CD4-positive, alpha-beta T cell treated with Interferon alpha-2 for 1 hour (primary cell): ENCODE results near the gene TMC5.
A peak's percentile ranks its signal among the peaks of the same experiment; 100 is the strongest.
"Not testable (repeated sequence)": the region's sequence is repeated elsewhere in the genome, so short reads cannot be mapped to it uniquely, and the experiment has no call there.

Experiments used
- DNase-seq, 2 donors: peaks; one replicate each; pipeline ENCODE4 v3.0.0-alpha.2; 2020 to 2022

The TMC5 gene

GRCh38 chr16:19417640-19418039 is at the start of gene TMC5:
Gene TMC5 (plus strand): TSS chr16:19417883. CDS start chr16:19440039, 22,156 bp downstream.
- DNase-seq: no peak

GRCh38 chr16:19372541-19372940 is 45.1 kb upstream of the TMC5 start:
- not testable (repeated sequence) for DNase-seq

GRCh38 chr16:19374402-19374801 is 43.3 kb upstream of the TMC5 start:
- DNase-seq: no peak

GRCh38 chr16:19375561-19376158 is 42.0 kb upstream of the TMC5 start:
- DNase-seq: peak; percentile 23 to 40

DNA sequence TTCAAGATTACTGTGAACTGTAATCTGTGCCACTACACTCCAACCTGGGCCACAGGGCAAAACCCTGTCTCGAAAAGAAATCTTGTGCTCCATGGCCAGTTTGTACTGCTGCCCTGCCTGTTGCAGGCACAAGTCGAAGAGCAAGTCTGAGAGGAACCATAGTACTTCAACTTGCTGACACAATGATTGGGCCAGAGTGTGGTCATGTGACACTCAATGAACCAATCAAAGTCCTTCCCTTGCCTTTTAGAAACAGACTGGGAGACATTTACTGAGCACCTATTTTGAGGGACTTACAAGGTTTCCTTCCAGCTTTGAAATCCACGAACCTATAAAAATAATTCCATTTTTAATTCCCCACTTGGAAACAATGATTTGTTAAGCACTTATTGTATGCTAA is 39.8 kb upstream of the TMC5 start:
- DNase-seq: no peak

DNA sequence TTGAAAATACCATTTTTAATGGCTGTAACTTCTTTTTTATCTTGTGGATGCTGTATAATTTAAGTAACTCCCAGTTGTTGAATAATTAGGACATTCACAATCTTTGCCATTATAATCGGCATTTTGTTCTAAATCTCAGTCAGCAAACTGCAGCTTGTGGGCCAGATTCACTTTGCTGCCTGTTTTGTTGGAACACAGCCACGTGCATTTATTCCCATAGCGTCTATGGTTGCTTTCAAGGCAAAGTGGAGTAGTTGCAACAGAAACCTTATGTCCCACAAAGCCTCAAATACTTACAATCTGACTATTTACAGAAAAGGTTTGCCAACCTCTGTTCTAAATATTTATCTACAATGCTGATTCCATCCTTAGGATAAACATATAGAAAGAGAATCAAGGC is 39.2 kb upstream of the TMC5 start:
- no peak for DNase-seq

- no peak for DNase-seq
These were observed 37.8 kb upstream of the TMC5 start for GRCh38 chr16:19379838-19380237.

DNA sequence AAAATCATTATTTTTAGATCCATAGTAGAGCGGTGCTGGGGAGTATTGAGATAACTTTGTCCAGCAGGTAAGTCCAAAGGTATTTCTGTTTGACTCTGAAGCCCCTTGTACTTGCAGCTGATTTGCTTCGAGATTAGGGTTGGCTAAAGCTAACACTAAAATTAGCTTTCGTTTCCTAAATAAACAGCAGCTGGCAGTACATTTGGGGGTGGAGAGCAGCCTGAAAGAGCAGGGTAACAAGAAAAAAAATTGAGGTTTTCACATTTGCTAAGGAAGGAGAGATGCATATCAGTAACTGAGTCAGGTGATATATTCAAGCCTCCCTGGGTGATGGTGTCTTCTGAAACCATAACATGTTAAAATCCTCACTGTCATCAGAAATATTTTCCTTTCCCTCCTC is 37.4 kb upstream of the TMC5 start:
- peak in 1 of 2 donors; percentile 39 for DNase-seq

GRCh38 chr16:19382084-19382801 is 35.4 kb upstream of the TMC5 start:
- no peak for DNase-seq

- no peak for DNase-seq
These were observed 34.5 kb upstream of the TMC5 start for GRCh38 chr16:19382887-19383816.

DNA sequence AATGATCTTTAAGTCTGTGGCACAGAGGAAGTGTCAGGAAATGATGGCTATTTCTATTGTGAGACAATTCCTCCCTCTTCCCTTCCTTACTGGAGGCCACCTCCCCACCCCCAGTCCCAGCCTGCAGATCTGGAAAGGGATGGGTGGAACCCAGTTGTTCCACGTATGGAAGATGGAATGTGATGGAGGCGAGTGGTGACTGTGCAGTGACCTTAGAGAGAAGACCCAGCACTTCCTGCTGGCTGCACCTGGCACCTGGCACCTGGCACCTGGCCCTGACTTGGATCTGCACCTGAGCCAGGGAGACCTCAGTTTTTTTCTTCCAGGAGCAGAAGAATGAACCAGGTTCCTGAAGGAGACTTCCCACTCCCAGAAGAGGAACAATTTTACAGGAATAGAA is 33.0 kb upstream of the TMC5 start:
- no peak for DNase-seq

DNA sequence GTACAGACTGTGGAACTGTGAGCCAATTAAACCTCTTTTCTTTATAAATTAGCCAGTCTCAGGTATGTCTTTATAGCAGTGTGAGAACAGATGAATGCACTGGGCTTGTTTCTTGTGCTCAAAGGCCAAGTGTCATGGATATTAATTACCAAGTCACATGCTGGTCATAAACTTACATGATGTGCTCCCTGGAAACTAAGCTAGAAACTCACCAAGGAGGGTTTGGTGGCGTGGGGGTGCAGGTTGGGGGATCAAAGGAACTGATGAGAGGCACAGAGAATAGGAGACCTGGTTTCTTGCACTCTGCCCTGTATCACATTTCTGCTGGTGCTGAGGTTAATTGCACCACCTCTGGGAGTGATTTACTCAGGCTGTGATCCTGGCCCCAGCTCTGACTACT is 31.2 kb upstream of the TMC5 start:
- no peak for DNase-seq

GRCh38 chr16:19389246-19389645 is 28.4 kb upstream of the TMC5 start:
- peak; percentile 15 to 45 for DNase-seq

DNA sequence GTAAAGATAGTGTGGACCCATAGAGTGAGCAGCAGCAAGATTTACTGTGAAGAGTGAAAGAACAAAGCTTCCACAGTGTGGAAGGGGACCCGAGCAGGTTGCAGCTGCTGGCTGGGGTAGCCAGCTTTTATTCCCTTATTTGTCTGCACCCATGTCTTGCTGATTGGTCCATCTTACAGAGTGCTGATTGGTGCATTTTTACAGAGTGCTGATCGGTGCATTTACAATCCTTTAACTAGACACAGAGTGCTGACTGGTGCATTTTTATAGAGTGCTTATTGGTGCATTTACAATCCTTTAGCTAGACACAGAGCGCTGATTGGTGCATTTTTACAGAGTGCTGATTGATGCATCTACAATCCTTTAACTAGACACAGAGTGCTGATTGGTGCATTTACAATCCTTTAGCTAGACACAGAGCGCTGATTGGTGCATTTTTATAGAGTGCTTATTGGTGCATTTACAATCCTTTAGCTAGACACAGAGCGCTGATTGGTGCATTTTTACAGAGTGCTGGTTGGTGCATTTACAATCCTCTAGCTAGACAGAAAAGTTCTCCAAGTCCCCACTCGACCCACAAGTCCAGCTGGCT is 26.4 kb upstream of the TMC5 start:
- DNase-seq: not testable (repeated sequence)

GRCh38 chr16:19392352-19392751 is 25.3 kb upstream of the TMC5 start:
- DNase-seq: no peak

DNA sequence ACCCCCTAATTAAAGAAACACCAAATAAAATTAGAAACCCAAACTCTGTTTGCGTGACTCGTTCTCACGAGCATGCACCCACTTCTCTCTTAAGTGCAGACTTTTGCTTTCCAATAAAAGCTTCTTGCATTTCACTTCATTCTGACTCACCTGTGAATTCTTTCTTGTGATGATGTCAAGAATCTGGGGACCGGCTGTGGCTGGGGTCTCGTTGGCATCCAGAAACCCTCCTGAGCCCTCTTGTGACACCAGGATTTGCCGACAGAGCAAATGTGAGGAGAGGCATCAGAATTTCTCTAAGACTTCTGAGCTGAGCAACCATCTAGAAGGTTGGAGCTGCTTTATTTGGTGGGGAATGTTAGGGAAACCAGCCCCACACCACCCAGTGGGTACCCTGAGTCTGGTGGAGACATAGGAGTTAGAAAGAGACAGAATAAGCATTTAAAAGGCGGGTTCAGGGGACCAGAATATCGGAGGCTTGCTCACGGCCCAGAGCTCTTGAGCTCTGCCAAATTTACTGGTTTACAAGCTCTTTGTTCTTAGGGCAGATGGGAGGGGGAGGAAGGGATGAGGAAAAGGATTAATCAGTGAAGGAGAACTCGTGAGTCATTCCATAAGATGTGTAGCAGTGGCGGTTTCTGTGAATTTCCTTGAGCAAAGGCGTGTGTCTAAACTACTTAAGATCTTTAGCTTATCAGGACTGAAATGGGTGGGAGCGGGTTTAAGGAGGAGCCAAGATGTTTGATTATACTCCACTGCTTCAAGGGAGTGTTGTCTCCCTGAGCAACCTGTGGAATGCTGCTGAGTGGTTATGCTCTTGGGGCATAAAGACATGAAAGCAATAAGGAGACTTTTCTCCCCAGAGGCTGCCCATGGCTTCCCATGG is 24.2 kb upstream of the TMC5 start:
- no peak for DNase-seq

DNA sequence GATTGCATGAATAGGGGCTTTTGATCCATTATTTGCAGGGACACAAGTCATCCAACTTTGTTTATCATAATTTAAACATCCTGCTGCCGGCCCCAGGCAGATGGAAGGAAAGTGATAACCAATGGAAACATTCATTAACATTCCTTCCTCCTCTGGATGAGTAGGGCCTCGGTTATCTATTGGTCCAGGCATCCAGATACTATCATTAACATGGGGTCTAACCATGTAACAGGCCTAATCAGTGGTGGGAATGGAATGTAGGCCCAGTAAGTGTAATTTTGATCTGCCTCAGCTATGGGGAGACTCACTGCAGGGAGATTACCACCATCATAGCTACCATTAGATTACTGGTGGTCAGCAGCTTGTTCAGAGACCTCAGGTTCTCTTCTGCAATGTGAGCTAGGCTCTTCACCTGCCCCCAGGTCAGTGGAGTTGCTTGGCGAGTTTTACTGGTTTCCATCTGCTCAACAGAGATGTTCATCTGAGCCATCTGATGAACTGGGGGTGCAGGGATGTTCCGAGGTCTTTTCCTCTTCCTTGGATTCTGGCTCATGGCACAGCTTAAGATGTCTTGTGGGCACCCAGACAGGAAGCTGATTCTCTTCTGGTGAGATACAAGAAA is 21.9 kb upstream of the TMC5 start:
- not testable (repeated sequence) for DNase-seq

GRCh38 chr16:19396555-19397011 is 21.1 kb upstream of the TMC5 start:
- no peak for DNase-seq

DNA sequence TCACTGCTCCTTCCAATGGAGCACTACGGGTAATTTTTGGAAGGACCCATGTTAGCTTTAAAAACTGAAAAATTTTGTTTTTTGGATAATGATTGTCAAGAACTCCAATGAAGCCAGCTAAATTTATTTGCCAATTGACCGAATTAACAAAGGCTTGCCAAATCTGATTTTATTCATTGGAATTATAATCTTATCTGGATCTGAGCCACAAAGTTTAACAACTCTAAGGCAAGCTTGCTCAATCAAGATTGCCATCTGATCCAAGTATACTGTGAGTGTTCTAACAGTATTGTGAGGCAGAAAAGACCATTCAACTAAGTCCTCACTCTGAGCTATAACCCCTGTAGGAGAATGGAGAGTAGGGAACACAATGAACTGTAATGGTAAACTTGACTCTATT is 20.3 kb upstream of the TMC5 start:
- DNase-seq: not testable (repeated sequence)

- DNase-seq: no peak
These were observed 17.0 kb upstream of the TMC5 start for GRCh38 chr16:19400711-19401110.

GRCh38 chr16:19406891-19407491 is 10.7 kb upstream of the TMC5 start:
- DNase-seq: no peak
